ENCODE measurements around the gene RFX6. TPM values are rescaled to one million over a fixed set of nuclear protein-coding genes. Genes with fewer than 3 reads are reported as not detected.
"Not testable (repeated sequence)": the region's sequence is repeated elsewhere in the genome, so short reads cannot be mapped to it uniquely, and the experiment has no call there.

Gene RFX6, protein sequence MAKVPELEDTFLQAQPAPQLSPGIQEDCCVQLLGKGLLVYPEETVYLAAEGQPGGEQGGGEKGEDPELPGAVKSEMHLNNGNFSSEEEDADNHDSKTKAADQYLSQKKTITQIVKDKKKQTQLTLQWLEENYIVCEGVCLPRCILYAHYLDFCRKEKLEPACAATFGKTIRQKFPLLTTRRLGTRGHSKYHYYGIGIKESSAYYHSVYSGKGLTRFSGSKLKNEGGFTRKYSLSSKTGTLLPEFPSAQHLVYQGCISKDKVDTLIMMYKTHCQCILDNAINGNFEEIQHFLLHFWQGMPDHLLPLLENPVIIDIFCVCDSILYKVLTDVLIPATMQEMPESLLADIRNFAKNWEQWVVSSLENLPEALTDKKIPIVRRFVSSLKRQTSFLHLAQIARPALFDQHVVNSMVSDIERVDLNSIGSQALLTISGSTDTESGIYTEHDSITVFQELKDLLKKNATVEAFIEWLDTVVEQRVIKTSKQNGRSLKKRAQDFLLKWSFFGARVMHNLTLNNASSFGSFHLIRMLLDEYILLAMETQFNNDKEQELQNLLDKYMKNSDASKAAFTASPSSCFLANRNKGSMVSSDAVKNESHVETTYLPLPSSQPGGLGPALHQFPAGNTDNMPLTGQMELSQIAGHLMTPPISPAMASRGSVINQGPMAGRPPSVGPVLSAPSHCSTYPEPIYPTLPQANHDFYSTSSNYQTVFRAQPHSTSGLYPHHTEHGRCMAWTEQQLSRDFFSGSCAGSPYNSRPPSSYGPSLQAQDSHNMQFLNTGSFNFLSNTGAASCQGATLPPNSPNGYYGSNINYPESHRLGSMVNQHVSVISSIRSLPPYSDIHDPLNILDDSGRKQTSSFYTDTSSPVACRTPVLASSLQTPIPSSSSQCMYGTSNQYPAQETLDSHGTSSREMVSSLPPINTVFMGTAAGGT
- total RNA-seq = not detected
- polyA plus RNA-seq (ENCODE audit: insufficient read length in 2 of 2) = under 1 TPM in 1 of 2 donors, not detected in 1; 0.10 TPM
- long read RNA-seq, donor 1 = 0 reads
- long read RNA-seq, donor 2 = 0 reads
- long read RNA-seq, donor 3 = 0 reads
- long read RNA-seq, donor 4, partial matches to known transcripts = 13 of 13 reads
- long read RNA-seq, donor 4, other reads (novel, unspliced or antisense) = 0 of 13 reads

DNA sequence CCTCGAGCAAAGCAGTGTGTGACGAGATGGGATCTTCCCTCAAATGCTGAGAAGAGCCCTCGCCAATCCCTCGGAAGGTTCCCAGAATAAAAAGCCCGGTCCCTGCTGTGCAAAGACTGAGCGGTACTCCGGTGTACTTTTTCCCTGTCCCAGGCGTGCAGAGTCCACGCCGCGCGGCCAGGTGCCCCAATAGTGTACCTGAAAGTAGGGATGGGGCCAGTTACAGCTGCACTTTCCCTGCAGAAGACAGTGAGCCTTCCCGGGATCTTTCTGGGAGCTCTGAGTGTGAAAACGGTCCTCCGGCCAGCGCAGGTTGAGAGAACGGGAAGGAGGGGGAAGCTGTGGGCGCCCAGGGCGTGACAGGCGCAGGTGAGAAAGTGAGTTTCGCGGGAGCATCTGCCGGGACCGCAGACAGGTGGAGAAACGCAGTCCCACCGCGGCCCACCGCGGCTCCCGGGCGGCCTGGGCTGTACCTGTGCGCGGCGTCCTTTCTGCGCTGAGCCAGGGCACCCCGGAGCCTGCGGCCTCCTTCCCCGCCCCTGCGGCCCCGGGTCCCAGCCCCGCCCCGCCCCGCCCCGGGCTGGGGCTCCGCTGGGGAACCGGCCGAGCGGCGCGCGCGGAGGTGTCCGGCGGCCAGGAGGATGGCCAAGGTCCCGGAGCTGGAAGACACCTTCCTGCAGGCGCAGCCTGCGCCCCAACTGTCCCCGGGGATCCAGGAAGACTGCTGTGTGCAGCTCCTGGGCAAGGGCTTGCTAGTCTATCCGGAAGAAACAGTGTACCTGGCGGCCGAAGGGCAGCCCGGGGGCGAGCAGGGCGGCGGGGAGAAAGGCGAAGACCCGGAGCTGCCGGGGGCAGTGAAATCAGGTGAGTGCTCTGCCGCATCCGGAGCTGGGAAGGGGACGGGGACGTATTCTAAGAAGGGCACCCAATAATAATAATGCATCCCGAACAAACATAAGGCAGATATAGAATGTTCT, at the start of gene RFX6:
RFX6 (plus strand) TSS at position 608 of the 977 bp plus-strand sequence; CDS start at position 642, 34 bp downstream.
- Histone ChIP-seq H3K27ac (ENCODE audit: low read depth, low read length) (no peak within 1 kb of the TSS), H3K36me3 (ENCODE audit: control insufficient read depth, insufficient read depth, low read length) (no peaks in the 10 kb centered on the region), H3K27me3 (ENCODE audit: control insufficient read depth, insufficient read depth, low read length) (peaks cover 36% of the 10 kb centered on the region), H3K4me3 (ENCODE audit: low read depth, low read length) (no peak within 1 kb of the TSS), H3K9me3 (ENCODE audit: control insufficient read depth, insufficient read depth, low read length) (no peaks in the 10 kb centered on the region), H3K4me1 (ENCODE audit: control insufficient read depth, insufficient read depth, low read length) (peaks cover 16% of the 10 kb centered on the region)
- under 1% methylated on average over 68 of the region's 73 CpGs for WGBS (ENCODE audit: insufficient coverage)
- DNase-seq (ENCODE audit: low read depth in 4 of 6, low spot score in 6 of 6) = peak in 1 of 6 donors; percentile 12

DNA sequence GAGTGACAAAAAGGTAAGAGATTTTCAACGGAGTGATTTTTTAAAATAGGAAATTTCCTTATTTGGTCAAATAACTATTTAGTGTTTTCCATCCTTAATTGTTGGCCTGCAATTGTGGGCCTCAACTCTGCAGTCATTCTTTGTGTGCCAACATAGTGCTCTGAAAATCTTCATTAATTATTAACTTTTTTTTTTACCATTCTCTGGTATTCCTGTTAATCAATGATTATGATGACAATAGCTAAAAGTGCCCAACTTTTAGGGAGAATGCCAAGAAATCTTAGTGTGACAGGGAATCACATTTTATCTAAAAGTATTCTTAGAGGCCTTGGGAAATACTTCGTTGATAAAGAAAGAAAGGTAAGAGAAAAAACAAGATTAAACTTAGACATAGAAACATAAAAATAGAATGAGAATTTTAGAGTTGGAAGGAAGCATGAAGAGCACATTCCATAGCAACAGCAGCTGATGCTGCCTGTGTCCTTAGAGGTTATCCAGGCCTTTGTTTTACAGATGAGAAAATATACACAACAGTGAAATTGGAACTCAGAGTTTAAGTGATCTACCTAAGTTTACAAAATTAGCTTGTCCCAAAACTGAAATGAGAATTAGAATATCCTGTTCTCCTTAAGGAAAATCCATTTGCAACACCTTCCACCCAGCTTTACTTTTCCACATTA, 49.3 kb upstream of the RFX6 start:
- Histone ChIP-seq H3K27me3 (ENCODE audit: control insufficient read depth, insufficient read depth, low read length) (no peaks in the 10 kb centered on the region), H3K9me3 (ENCODE audit: control insufficient read depth, insufficient read depth, low read length) (peaks cover 1% of the 10 kb centered on the region), H3K36me3 (ENCODE audit: control insufficient read depth, insufficient read depth, low read length) (no peaks in the 10 kb centered on the region), H3K4me3 (ENCODE audit: low read depth, low read length) (no peak overlapping the region), H3K27ac (ENCODE audit: low read depth, low read length) (no peak overlapping the region), H3K4me1 (ENCODE audit: control insufficient read depth, insufficient read depth, low read length) (no peaks in the 10 kb centered on the region)
- DNase-seq (ENCODE audit: low read depth in 4 of 6, low spot score in 6 of 6) = no peak
- no CpG with 5 or more reads among the region's 2 CpGs for WGBS (ENCODE audit: insufficient coverage)

DNA sequence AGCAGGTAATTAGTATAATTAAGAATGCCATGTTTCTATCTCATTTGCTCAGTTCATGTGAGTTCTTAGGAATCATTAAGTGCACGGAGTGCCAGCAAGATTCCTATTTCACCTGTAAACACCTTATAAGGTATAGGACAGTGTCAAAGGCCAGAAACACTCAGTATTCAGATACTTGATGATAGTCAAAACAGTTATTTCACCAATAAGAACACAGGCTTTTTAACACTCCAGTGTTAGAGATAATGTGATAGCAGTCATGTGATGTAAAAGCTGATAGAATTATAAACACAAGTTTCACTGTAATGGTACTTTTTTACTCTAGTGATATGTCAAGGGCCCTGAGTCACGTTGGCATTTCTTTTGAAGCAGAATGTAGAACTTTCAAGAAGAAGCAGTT, 48.1 kb upstream of the RFX6 start, which contains the start of gene GPRC6A:
GPRC6A (minus strand) TSS at position 101 of the 400 bp plus-strand sequence; CDS start at position 31, 70 bp downstream.
- Histone ChIP-seq H3K9me3 (ENCODE audit: control insufficient read depth, insufficient read depth, low read length) (no peaks in the 10 kb centered on the region), H3K27me3 (ENCODE audit: control insufficient read depth, insufficient read depth, low read length) (no peaks in the 10 kb centered on the region), H3K4me3 (ENCODE audit: low read depth, low read length) (no peak within 1 kb of the TSS), H3K27ac (ENCODE audit: low read depth, low read length) (no peak within 1 kb of the TSS), H3K4me1 (ENCODE audit: control insufficient read depth, insufficient read depth, low read length) (no peaks in the 10 kb centered on the region), H3K36me3 (ENCODE audit: control insufficient read depth, insufficient read depth, low read length) (no peaks in the 10 kb centered on the region)
- no CpG with 5 or more reads among the region's 2 CpGs for WGBS (ENCODE audit: insufficient coverage)
- no peak for DNase-seq (ENCODE audit: low read depth in 4 of 6, low spot score in 6 of 6)

DNA sequence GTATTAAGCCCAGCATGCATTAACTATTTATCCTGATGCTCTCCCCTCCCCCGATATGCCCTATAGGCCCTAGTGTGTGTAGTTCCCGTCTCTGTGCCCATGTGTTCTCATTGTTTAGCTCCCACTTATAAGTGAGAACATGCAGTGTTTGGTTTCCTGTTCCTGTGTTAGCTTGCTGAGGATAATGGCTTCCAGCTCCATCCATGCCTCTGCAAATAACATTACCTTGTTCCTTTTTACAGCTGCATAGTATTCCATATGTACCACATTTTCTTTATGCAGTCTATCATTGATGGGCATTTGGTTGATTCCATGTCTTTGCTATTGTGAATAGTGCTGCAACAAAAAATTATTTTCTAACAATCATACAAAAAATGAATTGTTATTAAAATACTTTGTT, 42.5 kb upstream of the RFX6 start:
- not testable (repeated sequence) for H3K9me3 ChIP-seq (ENCODE audit: control insufficient read depth, insufficient read depth, low read length); H3K4me3 ChIP-seq (ENCODE audit: low read depth, low read length); H3K27ac ChIP-seq (ENCODE audit: low read depth, low read length); H3K27me3 ChIP-seq (ENCODE audit: control insufficient read depth, insufficient read depth, low read length); H3K4me1 ChIP-seq (ENCODE audit: control insufficient read depth, insufficient read depth, low read length); H3K36me3 ChIP-seq (ENCODE audit: control insufficient read depth, insufficient read depth, low read length); DNase-seq (ENCODE audit: low read depth in 4 of 6, low spot score in 6 of 6)
- 100% methylated on average over 1 of the region's 2 CpGs for WGBS (ENCODE audit: insufficient coverage)

DNA sequence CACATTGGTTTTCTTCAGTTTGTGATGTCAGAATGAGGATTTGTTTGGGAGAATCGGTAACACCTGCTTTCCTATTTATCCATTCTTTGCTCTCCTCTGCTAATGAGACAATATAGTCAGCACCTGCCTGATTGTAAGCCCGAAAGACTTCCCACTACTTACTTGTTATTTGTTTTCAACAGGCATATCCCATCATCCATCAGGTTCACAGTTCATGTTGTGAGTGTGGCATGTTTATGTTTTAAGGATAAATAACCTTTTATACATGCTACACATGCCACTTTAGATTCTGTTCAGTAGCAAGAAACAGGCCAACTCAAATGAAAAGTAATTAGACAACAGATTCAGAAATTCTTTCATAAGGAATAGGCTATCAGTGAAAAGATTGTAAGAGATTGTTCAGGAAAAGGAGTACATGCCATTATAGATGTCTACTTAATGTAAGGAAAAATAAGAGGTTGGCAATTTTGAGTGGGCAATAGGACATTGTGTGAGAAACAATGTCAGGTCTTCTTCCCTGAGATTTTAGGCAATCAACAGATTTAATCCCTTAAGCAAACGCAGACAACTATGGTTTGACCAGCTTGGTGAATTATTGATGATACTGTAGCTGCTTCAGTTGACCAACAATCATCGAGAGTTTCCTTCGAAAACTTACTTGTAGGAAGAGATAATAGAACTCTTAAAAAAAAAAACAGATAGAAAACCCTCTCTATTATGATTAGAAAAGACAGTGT, 40.3 kb upstream of the RFX6 start:
- WGBS (ENCODE audit: insufficient coverage) = no CpG with 5 or more reads among the region's 5 CpGs
- H3K36me3 ChIP-seq (ENCODE audit: control insufficient read depth, insufficient read depth, low read length) = no peaks in the 10 kb centered on the region
- no peak for DNase-seq (ENCODE audit: low read depth in 4 of 6, low spot score in 6 of 6)
- H3K9me3 ChIP-seq (ENCODE audit: control insufficient read depth, insufficient read depth, low read length) = no peaks in the 10 kb centered on the region
- H3K27ac ChIP-seq (ENCODE audit: low read depth, low read length) = no peak overlapping the region
- no peaks in the 10 kb centered on the region for H3K4me1 ChIP-seq (ENCODE audit: control insufficient read depth, insufficient read depth, low read length)
- no peaks in the 10 kb centered on the region for H3K27me3 ChIP-seq (ENCODE audit: control insufficient read depth, insufficient read depth, low read length)
- no peak overlapping the region for H3K4me3 ChIP-seq (ENCODE audit: low read depth, low read length)

DNA sequence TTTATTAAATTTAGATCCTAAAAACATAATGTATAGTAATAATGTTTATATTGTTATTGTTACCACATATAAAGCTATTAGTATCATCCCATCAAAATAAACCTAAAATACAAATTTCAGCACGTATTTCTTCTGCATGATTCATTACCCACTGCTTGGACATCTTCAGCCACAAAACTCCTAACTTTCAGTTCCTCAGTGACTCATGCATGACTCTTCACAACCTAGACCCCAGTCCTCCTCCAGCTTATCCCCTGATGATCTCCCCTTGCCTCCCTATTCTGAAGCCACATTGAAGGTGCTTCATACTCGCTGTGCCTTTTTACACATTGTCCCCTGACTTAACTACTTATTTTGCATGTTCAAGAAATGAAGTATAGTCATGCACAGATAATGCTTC, 37.0 kb upstream of the RFX6 start:
- H3K4me3 ChIP-seq (ENCODE audit: low read depth, low read length) = no peak overlapping the region
- H3K4me1 ChIP-seq (ENCODE audit: control insufficient read depth, insufficient read depth, low read length) = no peaks in the 10 kb centered on the region
- DNase-seq (ENCODE audit: low read depth in 4 of 6, low spot score in 6 of 6) = no peak
- 78% methylated on average over 1 of the region's 2 CpGs for WGBS (ENCODE audit: insufficient coverage)
- no peaks in the 10 kb centered on the region for H3K9me3 ChIP-seq (ENCODE audit: control insufficient read depth, insufficient read depth, low read length)
- no peaks in the 10 kb centered on the region for H3K36me3 ChIP-seq (ENCODE audit: control insufficient read depth, insufficient read depth, low read length)
- H3K27me3 ChIP-seq (ENCODE audit: control insufficient read depth, insufficient read depth, low read length) = no peaks in the 10 kb centered on the region
- H3K27ac ChIP-seq (ENCODE audit: low read depth, low read length) = no peak overlapping the region

DNA sequence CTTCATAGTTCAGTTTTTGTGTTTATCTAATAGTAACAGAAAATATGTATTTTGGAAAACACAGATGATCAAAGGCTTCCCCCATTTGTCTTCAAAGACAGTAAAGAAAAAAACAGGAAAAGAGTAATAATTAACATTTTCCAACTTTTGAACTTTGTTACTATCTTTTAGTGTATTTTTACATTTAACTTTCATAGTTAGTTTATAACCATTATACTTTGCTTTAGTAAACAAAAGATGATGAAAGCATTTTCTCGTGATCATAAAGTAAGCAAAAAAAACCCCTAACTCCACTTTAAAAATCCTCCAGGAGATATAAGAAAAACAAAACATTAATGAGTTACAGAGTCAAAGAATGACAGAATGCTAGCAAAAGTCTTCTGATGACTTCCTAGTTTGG, 34.6 kb upstream of the RFX6 start:
- no peaks in the 10 kb centered on the region for H3K9me3 ChIP-seq (ENCODE audit: control insufficient read depth, insufficient read depth, low read length)
- no CpG with 5 or more reads among the region's 1 CpG for WGBS (ENCODE audit: insufficient coverage)
- no peak for DNase-seq (ENCODE audit: low read depth in 4 of 6, low spot score in 6 of 6)

DNA sequence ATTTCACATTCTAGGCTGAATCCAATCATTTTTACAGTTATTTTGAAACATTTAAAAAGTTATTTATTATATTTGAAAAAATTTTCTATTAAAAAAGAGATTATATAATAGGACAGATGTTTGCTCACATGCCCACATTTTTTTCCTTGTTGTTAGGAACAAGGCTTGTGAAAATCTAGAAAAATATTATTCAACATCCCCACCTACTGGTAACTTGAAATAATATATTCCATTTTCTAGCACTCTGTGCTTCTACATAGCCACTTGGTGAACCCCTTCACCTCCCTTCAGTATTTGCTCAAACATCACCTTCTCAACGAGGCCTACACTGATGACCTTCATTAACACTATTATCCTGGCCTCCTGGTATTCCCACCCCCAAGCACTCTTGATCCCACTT, 29.8 kb upstream of the RFX6 start:
- Histone ChIP-seq H3K9me3 (ENCODE audit: control insufficient read depth, insufficient read depth, low read length) (no peaks in the 10 kb centered on the region), H3K36me3 (ENCODE audit: control insufficient read depth, insufficient read depth, low read length) (no peaks in the 10 kb centered on the region), H3K27me3 (ENCODE audit: control insufficient read depth, insufficient read depth, low read length) (no peaks in the 10 kb centered on the region), H3K4me3 (ENCODE audit: low read depth, low read length) (no peak overlapping the region), H3K4me1 (ENCODE audit: control insufficient read depth, insufficient read depth, low read length) (no peaks in the 10 kb centered on the region), H3K27ac (ENCODE audit: low read depth, low read length) (no peak overlapping the region)
- DNase-seq (ENCODE audit: low read depth in 4 of 6, low spot score in 6 of 6) = peak in 5 of 6 donors; percentile 4 to 76 (median 7)
- WGBS (ENCODE audit: insufficient coverage) = 60% methylated on average over 1 of the region's 1 CpG

More for the DNA sequence above, 34.6 kb upstream of the RFX6 start:
- H3K4me1 ChIP-seq (ENCODE audit: control insufficient read depth, insufficient read depth, low read length) = no peaks in the 10 kb centered on the region
- no peak overlapping the region for H3K4me3 ChIP-seq (ENCODE audit: low read depth, low read length)
- no peaks in the 10 kb centered on the region for H3K27me3 ChIP-seq (ENCODE audit: control insufficient read depth, insufficient read depth, low read length)
- no peaks in the 10 kb centered on the region for H3K36me3 ChIP-seq (ENCODE audit: control insufficient read depth, insufficient read depth, low read length)
- no peak overlapping the region for H3K27ac ChIP-seq (ENCODE audit: low read depth, low read length)

Measured in spinal cord (tissue), 10 donors.